HG03558 (cell line): Measurements from ENCODE around the gene SF1.
"Not testable (repeated sequence)": the region's sequence is repeated elsewhere in the genome, so short reads cannot be mapped to it uniquely, and the experiment has no call there.

Source experiments
- ATAC-seq: cut with Tn5 transposase; IDR thresholded peaks from one replicate; pipeline ENCODE4 v1.9.1; 2021; ENCODE audit warnings: moderate number of reproducible peaks; ENCODE audit not compliant: unreplicated experiment; ENCODE audit errors: extremely low read depth

SF1 gene, protein sequence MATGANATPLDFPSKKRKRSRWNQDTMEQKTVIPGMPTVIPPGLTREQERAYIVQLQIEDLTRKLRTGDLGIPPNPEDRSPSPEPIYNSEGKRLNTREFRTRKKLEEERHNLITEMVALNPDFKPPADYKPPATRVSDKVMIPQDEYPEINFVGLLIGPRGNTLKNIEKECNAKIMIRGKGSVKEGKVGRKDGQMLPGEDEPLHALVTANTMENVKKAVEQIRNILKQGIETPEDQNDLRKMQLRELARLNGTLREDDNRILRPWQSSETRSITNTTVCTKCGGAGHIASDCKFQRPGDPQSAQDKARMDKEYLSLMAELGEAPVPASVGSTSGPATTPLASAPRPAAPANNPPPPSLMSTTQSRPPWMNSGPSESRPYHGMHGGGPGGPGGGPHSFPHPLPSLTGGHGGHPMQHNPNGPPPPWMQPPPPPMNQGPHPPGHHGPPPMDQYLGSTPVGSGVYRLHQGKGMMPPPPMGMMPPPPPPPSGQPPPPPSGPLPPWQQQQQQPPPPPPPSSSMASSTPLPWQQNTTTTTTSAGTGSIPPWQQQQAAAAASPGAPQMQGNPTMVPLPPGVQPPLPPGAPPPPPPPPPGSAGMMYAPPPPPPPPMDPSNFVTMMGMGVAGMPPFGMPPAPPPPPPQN

DNA sequence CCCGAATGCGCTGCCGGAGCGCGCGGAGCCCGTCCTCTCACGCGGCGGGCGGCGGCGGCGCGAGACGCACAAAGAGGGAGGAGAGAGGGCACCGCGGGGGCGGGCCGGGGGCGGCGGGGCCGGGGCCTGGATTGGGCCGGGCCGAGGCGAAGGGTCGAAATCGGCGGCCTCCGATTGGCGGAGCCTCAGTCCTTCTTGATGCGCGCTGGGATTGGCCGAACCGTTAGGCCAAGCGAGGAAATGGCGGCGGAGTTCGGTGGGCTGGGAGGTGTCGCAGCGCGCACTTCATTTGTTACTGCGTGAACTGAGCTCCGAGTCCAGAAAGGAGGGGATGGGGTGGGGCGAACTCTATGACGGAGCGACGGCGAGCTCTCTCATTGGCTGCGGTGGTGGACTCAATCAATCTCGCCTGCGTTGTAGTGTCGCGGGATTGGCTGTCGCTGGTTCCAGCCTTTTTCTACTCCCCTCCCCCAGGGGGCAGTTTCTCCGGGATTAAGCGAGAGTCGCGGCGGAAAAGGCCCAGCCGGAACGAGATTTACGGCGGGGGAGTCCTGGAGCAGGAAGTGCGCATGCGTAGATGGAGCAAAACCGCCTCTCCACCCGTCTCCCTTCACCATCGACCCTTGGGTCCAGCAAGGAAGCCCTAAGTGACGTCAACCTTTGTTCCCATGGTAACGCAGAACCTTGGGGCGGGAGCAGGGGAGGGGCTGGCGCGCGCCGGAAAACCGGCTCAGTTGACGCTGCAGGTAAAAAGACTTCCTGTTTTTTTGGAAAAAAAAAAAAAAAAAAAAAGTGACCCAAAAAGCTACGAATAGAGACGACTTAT, at the start of gene SF1:
Gene SF1 (minus strand): TSS at position 70 of the 826 bp plus-strand sequence. CDS start 150 bp downstream, outside the sequence.
- peak; percentile 52 for ATAC-seq

DNA sequence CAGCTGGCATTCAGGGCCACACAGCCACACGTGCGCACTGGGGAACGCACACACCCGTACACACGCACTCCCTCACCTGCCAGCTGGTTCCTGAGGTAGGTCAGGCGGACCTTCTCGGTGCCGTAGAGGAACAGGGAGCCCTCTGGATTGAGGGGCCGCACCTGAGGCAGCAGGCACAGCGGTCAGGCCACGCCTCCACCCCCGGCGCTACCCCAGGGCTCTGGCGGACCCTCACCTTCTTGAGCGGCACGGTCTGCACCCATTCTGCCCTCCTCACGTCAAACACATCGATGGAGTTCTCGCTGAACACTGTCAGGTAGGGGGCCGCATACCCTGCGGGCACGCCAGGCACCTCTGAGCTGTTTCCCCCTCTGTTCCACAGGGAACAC, 49.1 kb upstream of the SF1 start:
- ATAC-seq = no peak

GRCh38 chr11:64826578-64827450, 48.5 kb upstream of the SF1 start:
- no peak for ATAC-seq

DNA sequence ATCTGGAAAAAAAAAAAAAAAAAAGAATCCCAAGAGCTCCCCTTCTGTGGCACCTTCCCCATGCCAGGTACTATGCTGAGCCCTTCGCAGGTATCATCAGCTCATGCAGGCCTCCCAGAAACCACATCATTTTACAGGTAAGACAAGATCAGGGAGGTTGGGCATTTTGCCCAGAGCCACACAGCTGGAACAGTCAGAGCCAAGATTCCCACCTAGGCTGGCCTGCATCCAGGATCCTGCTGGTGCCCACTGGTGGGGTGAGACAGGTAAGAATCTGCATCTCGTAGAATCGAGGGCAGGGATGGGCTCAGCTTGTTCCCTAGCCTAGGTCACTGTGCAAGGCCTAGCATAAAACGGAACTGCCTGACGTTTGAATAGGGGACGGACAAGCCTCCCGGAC, 47.7 kb upstream of the SF1 start:
- no peak for ATAC-seq

DNA sequence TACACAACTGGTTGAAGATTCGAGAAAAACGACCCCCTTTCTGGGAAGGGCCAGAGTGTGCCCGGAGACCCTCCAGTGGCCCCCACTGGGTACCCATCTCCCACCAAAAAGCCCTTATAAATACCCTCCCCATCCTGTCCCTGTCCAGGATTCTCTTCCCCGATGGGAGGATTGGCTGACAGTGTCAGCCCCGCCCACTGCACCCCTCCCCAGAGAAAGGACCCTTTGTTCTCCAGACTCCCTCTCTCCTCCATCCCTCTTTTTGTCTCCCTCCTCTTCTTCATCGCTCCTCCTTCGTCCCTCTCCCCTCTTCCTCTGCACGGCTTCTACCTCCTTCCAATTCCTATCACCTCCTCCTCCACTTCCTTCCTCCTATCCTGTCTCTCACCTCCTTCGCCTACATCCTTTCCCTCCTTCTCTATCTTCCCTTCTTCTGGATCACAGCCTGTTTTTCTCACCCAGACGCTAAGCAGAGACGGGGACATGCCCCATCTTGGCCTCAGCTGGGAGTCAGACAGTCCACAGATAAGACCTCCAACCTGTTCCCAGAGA, 45.3 kb upstream of the SF1 start:
- ATAC-seq = no peak

DNA sequence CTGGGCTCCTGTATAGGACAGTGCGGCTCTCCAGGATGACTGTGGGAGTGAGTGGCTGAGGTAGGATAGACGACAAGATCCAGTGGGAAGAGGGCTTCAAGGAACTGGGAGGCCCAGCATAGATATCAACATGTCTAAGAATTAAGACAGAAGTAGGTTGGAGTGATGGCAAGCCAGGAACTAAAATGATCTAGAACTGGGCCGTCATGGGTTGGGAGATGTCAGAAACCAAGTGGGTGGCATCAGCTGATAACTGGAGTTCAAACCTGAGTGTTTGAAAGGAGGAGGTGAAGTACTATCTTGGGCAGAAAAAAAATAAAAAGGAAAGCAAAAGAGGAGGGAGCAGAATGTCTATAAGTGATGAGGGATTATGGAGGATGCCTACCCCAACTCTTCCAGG, 39.1 kb upstream of the SF1 start:
- no peak for ATAC-seq

- ATAC-seq = not testable (repeated sequence)
Measured at GRCh38 chr11:64815433-64815832, 37.1 kb upstream of the SF1 start.

DNA sequence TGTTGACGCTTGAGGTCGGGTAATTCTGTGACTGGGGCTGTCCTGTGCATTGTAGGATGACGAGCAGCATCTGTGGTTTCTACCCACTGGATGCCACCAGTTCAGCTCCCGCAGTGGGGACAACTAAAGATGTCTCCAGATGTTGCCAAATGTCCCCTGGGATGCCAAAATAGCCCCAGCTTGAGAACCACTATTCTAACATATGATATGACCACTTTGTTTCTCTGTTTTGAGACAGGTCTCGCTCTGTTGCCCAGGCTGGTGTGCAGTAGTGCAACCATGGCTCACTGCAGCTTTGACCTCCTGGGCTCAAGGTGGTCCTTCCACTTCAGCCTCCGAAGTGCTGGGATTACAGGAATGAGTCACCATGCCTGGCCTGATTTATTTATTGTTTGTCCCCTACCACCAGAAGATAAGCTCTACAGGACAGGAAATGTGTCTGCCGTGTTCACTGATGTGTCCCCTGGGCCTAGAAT, 36.4 kb upstream of the SF1 start:
- peak; percentile 37 for ATAC-seq

GRCh38 chr11:64813826-64814225, 35.5 kb upstream of the SF1 start:
- ATAC-seq = no peak

DNA sequence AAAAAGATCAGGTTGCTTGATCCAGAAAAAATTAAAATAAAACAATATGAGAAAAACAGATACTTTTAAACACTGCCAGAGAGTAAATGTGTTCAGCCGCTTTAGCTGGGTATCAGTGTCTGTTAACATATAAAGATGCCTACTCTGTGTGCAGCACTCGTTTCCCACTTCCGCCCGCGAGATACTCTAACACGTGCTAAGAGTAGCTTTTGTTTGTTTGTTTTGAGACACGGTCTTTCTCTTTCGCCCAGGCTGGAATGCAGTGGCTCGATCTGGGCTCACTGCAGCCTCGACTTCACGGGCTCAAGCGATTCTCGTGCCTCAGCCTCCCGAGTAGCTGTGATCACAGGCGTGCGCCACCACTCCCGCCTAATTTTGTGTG, 32.5 kb upstream of the SF1 start:
- no peak for ATAC-seq

GRCh38 chr11:64810271-64810890, 32.0 kb upstream of the SF1 start, which contains the start of gene MEN1:
TSS of gene MEN1 (minus strand) at chr11:64810551. CDS start at chr11:64810109, 442 bp downstream.
- ATAC-seq = no peak

- ATAC-seq = no peak
Measured at GRCh38 chr11:64809781-64810241, 31.5 kb upstream of the SF1 start.

GRCh38 chr11:64805481-64805880, 27.1 kb upstream of the SF1 start:
- no peak for ATAC-seq

- no peak for ATAC-seq
Measured at GRCh38 chr11:64804346-64805210, 26.2 kb upstream of the SF1 start.

GRCh38 chr11:64803846-64804345, 25.6 kb upstream of the SF1 start:
- no peak for ATAC-seq

- ATAC-seq = no peak
Measured at GRCh38 chr11:64803158-64803845, 25.0 kb upstream of the SF1 start, which contains the start of gene MAP4K2. TSS of gene MAP4K2 (minus strand) at chr11:64803214. CDS start at chr11:64803149, 65 bp downstream.
